GM19395 (cell line): Measurements from ENCODE around the gene SYCP2.

Experiments
- ATAC-seq: cut with Tn5 transposase; IDR thresholded peaks from one replicate; pipeline ENCODE4 v1.9.1; 2021; ENCODE audit warnings: mild to moderate bottlenecking, moderate library complexity; ENCODE audit not compliant: unreplicated experiment

Gene SYCP2

GRCh38 chr20:59942245-59942644 lies 8.8 kb upstream of the SYCP2 start:
- ATAC-seq = no peak

- ATAC-seq = peak; percentile 7
These were observed 7.5 kb upstream of the SYCP2 start for GRCh38 chr20:59940956-59941294.

- peak; percentile 92 for ATAC-seq
These were observed 6.9 kb upstream of the SYCP2 start, which contains the start of the genes FAM217B and PPP1R3D for GRCh38 chr20:59940129-59940955. Gene FAM217B (plus strand): TSS chr20:59940389. CDS start chr20:59943944, 3,555 bp downstream. Gene PPP1R3D (minus strand): TSS chr20:59940305. CDS start chr20:59939931, 374 bp downstream.

- ATAC-seq = peak; percentile 57
These were observed 6.4 kb upstream of the SYCP2 start for GRCh38 chr20:59939879-59940128.

- no peak for ATAC-seq
These were observed 5.8 kb upstream of the SYCP2 start for GRCh38 chr20:59939052-59939878.

GRCh38 chr20:59938696-59939051 lies 5.2 kb upstream of the SYCP2 start:
- ATAC-seq = no peak

GRCh38 chr20:59938221-59938620 lies 4.8 kb upstream of the SYCP2 start:
- no peak for ATAC-seq

- ATAC-seq = no peak
These were observed 3.7 kb upstream of the SYCP2 start for GRCh38 chr20:59937150-59937549.

GRCh38 chr20:59936409-59936808 lies 3.0 kb upstream of the SYCP2 start:
- ATAC-seq = no peak

GRCh38 chr20:59935457-59936185 lies 2.2 kb upstream of the SYCP2 start:
- ATAC-seq = no peak

GRCh38 chr20:59933849-59934585 lies 580 bp upstream of the SYCP2 start:
- peak; percentile 78 for ATAC-seq

GRCh38 chr20:59932616-59933295 lies 681 bp downstream of the SYCP2 start:
- no peak for ATAC-seq

GRCh38 chr20:59931511-59932312 lies 1.7 kb downstream of the SYCP2 start:
- ATAC-seq = no peak

- no peak for ATAC-seq
These were observed 7.5 kb downstream of the SYCP2 start for GRCh38 chr20:59925899-59926298.

GRCh38 chr20:59925359-59925758 lies 8.1 kb downstream of the SYCP2 start:
- no peak for ATAC-seq

- ATAC-seq = no peak
These were observed 9.9 kb downstream of the SYCP2 start for GRCh38 chr20:59923514-59923913.

- no peak for ATAC-seq
These were observed 12.5 kb downstream of the SYCP2 start for GRCh38 chr20:59920944-59921343.

- no peak for ATAC-seq
These were observed 20.8 kb downstream of the SYCP2 start for GRCh38 chr20:59912609-59913008.

GRCh38 chr20:59911041-59911440 lies 22.4 kb downstream of the SYCP2 start:
- no peak for ATAC-seq

GRCh38 chr20:59908855-59909254 lies 24.6 kb downstream of the SYCP2 start:
- no peak for ATAC-seq
